H1 (cell line): ENCODE results near the gene CPLANE2.

Source experiments
- POLR2AphosphoS5 ChIP-seq: IDR thresholded peaks from 2 replicates; pipeline ENCODE4 v1.6.1; 2011; ENCODE audit warnings: low read depth, low read length
- SIRT6 ChIP-seq: IDR thresholded peaks from one replicate; pipeline ENCODE4 v1.7.1; 2012; ENCODE audit warnings: low read length, inconsistent platforms
- TF ChIP-seq, protein P1 (sequence below), 3 experiments: IDR thresholded peaks; 1 replicate in 2 of 3; 2 replicates in 1 of 3; pipeline versions ENCODE4 v1.5.1 to v1.6.1; 2011; ENCODE audit warnings: low read length in 3 of 3, mild to moderate bottlenecking in 3 of 3, inconsistent platforms in 2 of 3, low read depth in 1 of 3, moderate library complexity in 1 of 3; ENCODE audit not compliant: insufficient read depth in 1 of 3; ENCODE audit errors: control extremely low read depth in 1 of 3

- no peak for TF ChIP-seq POLR2AphosphoS5
- TF ChIP-seq SIRT6, result no peak
- TF ChIP-seq, protein P1, sequence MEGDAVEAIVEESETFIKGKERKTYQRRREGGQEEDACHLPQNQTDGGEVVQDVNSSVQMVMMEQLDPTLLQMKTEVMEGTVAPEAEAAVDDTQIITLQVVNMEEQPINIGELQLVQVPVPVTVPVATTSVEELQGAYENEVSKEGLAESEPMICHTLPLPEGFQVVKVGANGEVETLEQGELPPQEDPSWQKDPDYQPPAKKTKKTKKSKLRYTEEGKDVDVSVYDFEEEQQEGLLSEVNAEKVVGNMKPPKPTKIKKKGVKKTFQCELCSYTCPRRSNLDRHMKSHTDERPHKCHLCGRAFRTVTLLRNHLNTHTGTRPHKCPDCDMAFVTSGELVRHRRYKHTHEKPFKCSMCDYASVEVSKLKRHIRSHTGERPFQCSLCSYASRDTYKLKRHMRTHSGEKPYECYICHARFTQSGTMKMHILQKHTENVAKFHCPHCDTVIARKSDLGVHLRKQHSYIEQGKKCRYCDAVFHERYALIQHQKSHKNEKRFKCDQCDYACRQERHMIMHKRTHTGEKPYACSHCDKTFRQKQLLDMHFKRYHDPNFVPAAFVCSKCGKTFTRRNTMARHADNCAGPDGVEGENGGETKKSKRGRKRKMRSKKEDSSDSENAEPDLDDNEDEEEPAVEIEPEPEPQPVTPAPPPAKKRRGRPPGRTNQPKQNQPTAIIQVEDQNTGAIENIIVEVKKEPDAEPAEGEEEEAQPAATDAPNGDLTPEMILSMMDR (IDR thresholded peaks at IDR 0.05; ENCODE audit: control extremely low read depth in 1 of 3, insufficient read depth in 1 of 3, low read depth in 1 of 3, low read length in 3 of 3), result no peak
Measured at GRCh38 chr1:16266411-16267118, 29.6 kb upstream of the CPLANE2 start.
